OCI-LY7 (cell line): Measurements from ENCODE around the gene ALOX5. TPM values are rescaled to one million over a fixed set of nuclear protein-coding genes. Genes with fewer than 3 reads are reported as not detected.

Experiments
- BruUV-seq: library from RNA; stranded (reverse); fragments of 400-500 nt; replicated peaks from 2 replicates; lab custom pipeline; 2021; lab: Mats Ljungman, UMichigan
- CTCF ChIA-PET: fragments of 300-600 bp; sonication (Branson Sonifier 250); formaldehyde crosslinking; loops from one replicate; lab custom pipeline; 2022; ENCODE audit warnings: antibody characterized with exemption; ENCODE audit not compliant: unreplicated experiment; lab: Charles Lee
- POLR2A ChIA-PET: fragments of 300-600 bp; sonication (Branson Sonifier 250); formaldehyde crosslinking; loops from one replicate; lab custom pipeline; 2022; ENCODE audit warnings: antibody characterized with exemption; lab: Charles Lee
- DNase-seq: peaks from one replicate; pipeline ENCODE4 v3.0.0-alpha.2; 2015; ENCODE audit warnings: low spot score
- H2AFZ ChIP-seq: fragments of 200-600 bp; sonication (generic), shearing (Covaris generic); 2 replicates; pipeline ENCODE4 v1.6.1; 2014; ENCODE audit warnings: mild to moderate bottlenecking, antibody characterized with exemption, low read length, moderate library complexity
- H3K27ac ChIP-seq: fragments of 200-600 bp; sonication (generic); 2 replicates; pipeline ENCODE4 v1.5.1; 2014; ENCODE audit warnings: mixed run types, low read depth, mild to moderate bottlenecking, moderate library complexity, low read length, inconsistent platforms; ENCODE audit not compliant: poor library complexity, severe bottlenecking
- H3K36me3 ChIP-seq: fragments of 200-600 bp; sonication (generic); 2 replicates; pipeline ENCODE4 v1.6.1; 2014; ENCODE audit warnings: mild to moderate bottlenecking, antibody characterized with exemption, low read length, moderate library complexity, mixed read lengths; ENCODE audit not compliant: insufficient read depth
- H3K4me1 ChIP-seq: fragments of 200-600 bp; sonication (generic); 2 replicates; pipeline ENCODE4 v1.5.1; 2014; ENCODE audit warnings: mild to moderate bottlenecking, low read length; ENCODE audit not compliant: insufficient read depth, poor library complexity, severe bottlenecking
- H3K4me2 ChIP-seq: fragments of 200-600 bp; sonication (generic); 2 replicates; pipeline ENCODE4 v1.6.1; 2014; ENCODE audit warnings: mild to moderate bottlenecking, low read length
- H3K4me3 ChIP-seq: fragments of 200-600 bp; sonication (generic); 2 replicates; pipeline ENCODE4 v1.5.1; 2014; ENCODE audit warnings: mild to moderate bottlenecking, low read depth, low read length; ENCODE audit not compliant: poor library complexity, severe bottlenecking
- H3K79me2 ChIP-seq: fragments of 200-600 bp; sonication (generic); 2 replicates; pipeline ENCODE4 v1.6.1; 2016; ENCODE audit warnings: low read depth, mild to moderate bottlenecking, low read length, moderate library complexity, mixed read lengths; ENCODE audit not compliant: insufficient read depth
- H3K9me2 ChIP-seq: fragments of 200-600 bp; sonication (generic); 2 replicates; pipeline ENCODE4 v1.6.1; 2016; ENCODE audit warnings: mild to moderate bottlenecking, low read length, mixed read lengths; ENCODE audit not compliant: insufficient read depth
- H3K9me3 ChIP-seq: fragments of 200-600 bp; sonication (generic); 2 replicates; pipeline ENCODE4 v1.6.1; 2014; ENCODE audit warnings: mild to moderate bottlenecking, mixed run types, low read length, mixed read lengths
- H4K20me1 ChIP-seq: fragments of 200-600 bp; sonication (generic); 2 replicates; pipeline ENCODE4 v1.6.1; 2014; ENCODE audit warnings: mild to moderate bottlenecking, antibody characterized with exemption, low read length, moderate library complexity, mixed read lengths; ENCODE audit not compliant: insufficient read depth
- CTCF ChIP-seq: fragments of 200-600 bp; sonication (generic); conservative IDR thresholded peaks from 2 replicates; pipeline ENCODE4 v1.5.1; 2014; ENCODE audit warnings: mild to moderate bottlenecking, antibody characterized with exemption, low read length, moderate library complexity, mixed read lengths
- EZH2phosphoT487 ChIP-seq: fragments of 200-600 bp; sonication (generic); IDR thresholded peaks from 2 replicates; pipeline ENCODE4 v1.6.1; 2018; ENCODE audit warnings: low read depth, borderline replicate concordance, mild to moderate bottlenecking, mixed run types, antibody characterized with exemption, low read length, moderate library complexity, mixed read lengths
- intact Hi-C: fragments of 100-400 bp; cut with micrococcal nuclease; formaldehyde crosslinking; loops from one replicate; pipeline ENCODE4 v1.10.0; 2022; ENCODE audit not compliant: unreplicated experiment
- total RNA-seq, 2 experiments: library from RNA; depleted of rRNA in 1 of 2; stranded (reverse); fragments of >200 nt in 1 of 2; shearing (Covaris generic) in 1 of 2; gene quantifications; 2 replicates each; pipeline ENCODE4 v1.2.3, GENCODE V29; 2014 to 2022

Gene ALOX5
- total RNA-seq, 2 experiments from 2014 or later = 139 to 164 TPM

- Histone ChIP-seq H3K9me2 (no peaks in the 10 kb centered on the region), H3K36me3 (peaks cover 10% of the 10 kb centered on the region; the same call in 1 of the 2 replicates), H3K4me1 (peaks cover 20% of the 10 kb centered on the region), H3K27ac (no peak overlapping the region), H3K4me2 (peak overlapping the region; percentile 45), H2AFZ (peak overlapping the region; percentile 52; the same call in 1 of the 2 replicates), H4K20me1 (no peaks in the 10 kb centered on the region), H3K79me2 (no peaks in the 10 kb centered on the region), H3K9me3 (no peaks in the 10 kb centered on the region), H3K4me3 (peak overlapping the region; percentile 15)
- ChIA-PET POLR2A (interaction anchor here (0.6 to 1.0 kb wide), 3 partner anchors 22 to 218 kb away, joined by 3 to 4 read pairs (median 3); no protein-coding TSS in a partner anchor), CTCF (interaction anchor here (0.6 kb wide), 1 partner anchor 14 kb away, joined by 4 read pairs; no protein-coding TSS in a partner anchor)
- BruUV-seq = no TSS peak
- intact Hi-C loops = no loop called here
- TF ChIP-seq CTCF = no peak
- TF ChIP-seq EZH2phosphoT487 = no peak
- DNase-seq = peak; percentile 31
These were observed 79.7 kb downstream of the ALOX5 start for GRCh38 chr10:45453639-45454255.

GRCh38 chr10:45454262-45454661 lies 80.2 kb downstream of the ALOX5 start:
- no peaks in the 10 kb centered on the region for H3K9me3 ChIP-seq
- TF ChIP-seq EZH2phosphoT487 (no peak), CTCF (no peak)
- no TSS peak for BruUV-seq
- peaks cover 15% of the 10 kb centered on the region; the same call in 1 of the 2 replicates for H3K36me3 ChIP-seq
- intact Hi-C loops = no loop called here
- ChIA-PET CTCF (no interaction called here), POLR2A (interaction anchor here (0.6 kb wide), 2 partner anchors 19 to 219 kb away, joined by 3 read pairs; no protein-coding TSS in a partner anchor)
- H3K4me3 ChIP-seq = no peak overlapping the region
- peaks cover 20% of the 10 kb centered on the region for H3K4me1 ChIP-seq
- no peak overlapping the region for H3K27ac ChIP-seq
- H3K79me2 ChIP-seq = no peaks in the 10 kb centered on the region
- no peaks in the 10 kb centered on the region for H4K20me1 ChIP-seq
- no peak overlapping the region for H2AFZ ChIP-seq
- no peak overlapping the region for H3K4me2 ChIP-seq
- no peak for DNase-seq
- no peaks in the 10 kb centered on the region for H3K9me2 ChIP-seq

- H3K4me2 ChIP-seq = no peak overlapping the region
- BruUV-seq = no TSS peak
- no peaks in the 10 kb centered on the region for H3K9me2 ChIP-seq
- H2AFZ ChIP-seq = no peak overlapping the region
- TF ChIP-seq EZH2phosphoT487 = no peak
- no peak for TF ChIP-seq CTCF
- intact Hi-C loops = no loop called here
- H3K4me3 ChIP-seq = no peak overlapping the region
- no peaks in the 10 kb centered on the region for H3K79me2 ChIP-seq
- no peak overlapping the region for H3K27ac ChIP-seq
- peaks cover 25% of the 10 kb centered on the region for H3K4me1 ChIP-seq
- no peaks in the 10 kb centered on the region for H4K20me1 ChIP-seq
- H3K9me3 ChIP-seq = no peaks in the 10 kb centered on the region
- DNase-seq = no peak
- CTCF ChIA-PET = no interaction called here
- peaks cover 16% of the 10 kb centered on the region; the same call in 1 of the 2 replicates for H3K36me3 ChIP-seq
- POLR2A ChIA-PET = interaction anchor here (0.6 kb wide), 1 partner anchor 20 kb away, joined by 3 read pairs; no protein-coding TSS in a partner anchor
These were observed 80.8 kb downstream of the ALOX5 start for GRCh38 chr10:45454859-45455258.
